NCI-H1436 (cell line): Measurements from ENCODE around the gene CHRNB1.

Source experiments
- DNase-seq: peaks from one replicate; lab custom pipeline; 2025; lab: John Stamatoyannopoulos, UW

The CHRNB1 gene

DNA sequence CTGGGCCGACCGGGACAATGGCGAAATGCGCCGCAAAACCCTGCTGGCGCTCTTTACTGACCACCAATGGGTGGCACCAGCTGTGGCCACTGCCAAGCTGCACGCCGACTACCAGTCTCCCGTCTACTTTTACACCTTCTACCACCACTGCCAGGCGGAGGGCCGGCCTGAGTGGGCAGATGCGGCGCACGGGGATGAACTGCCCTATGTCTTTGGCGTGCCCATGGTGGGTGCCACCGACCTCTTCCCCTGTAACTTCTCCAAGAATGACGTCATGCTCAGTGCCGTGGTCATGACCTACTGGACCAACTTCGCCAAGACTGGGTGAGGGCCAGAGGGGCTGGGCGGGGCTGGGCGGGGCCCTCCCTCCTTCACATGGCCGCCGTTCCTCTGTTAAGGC is 29.1 kb upstream of the CHRNB1 start:
- no peak for DNase-seq

- DNase-seq: no peak
Observed at GRCh38 chr17:7416323-7416722, 28.5 kb upstream of the CHRNB1 start.

DNA sequence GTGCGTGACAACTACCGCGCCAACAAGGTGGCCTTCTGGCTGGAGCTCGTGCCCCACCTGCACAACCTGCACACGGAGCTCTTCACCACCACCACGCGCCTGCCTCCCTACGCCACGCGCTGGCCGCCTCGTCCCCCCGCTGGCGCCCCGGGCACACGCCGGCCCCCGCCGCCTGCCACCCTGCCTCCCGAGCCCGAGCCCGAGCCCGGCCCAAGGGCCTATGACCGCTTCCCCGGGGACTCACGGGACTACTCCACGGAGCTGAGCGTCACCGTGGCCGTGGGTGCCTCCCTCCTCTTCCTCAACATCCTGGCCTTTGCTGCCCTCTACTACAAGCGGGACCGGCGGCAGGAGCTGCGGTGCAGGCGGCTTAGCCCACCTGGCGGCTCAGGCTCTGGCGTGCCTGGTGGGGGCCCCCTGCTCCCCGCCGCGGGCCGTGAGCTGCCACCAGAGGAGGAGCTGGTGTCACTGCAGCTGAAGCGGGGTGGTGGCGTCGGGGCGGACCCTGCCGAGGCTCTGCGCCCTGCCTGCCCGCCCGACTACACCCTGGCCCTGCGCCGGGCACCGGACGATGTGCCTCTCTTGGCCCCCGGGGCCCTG is 27.7 kb upstream of the CHRNB1 start:
- DNase-seq: no peak

GRCh38 chr17:7418472-7419152 is 26.2 kb upstream of the CHRNB1 start:
- no peak for DNase-seq

- no peak for DNase-seq
Observed at GRCh38 chr17:7419819-7420610, 24.8 kb upstream of the CHRNB1 start, which contains the start of gene SPEM1. TSS of gene SPEM1 (plus strand) at chr17:7420324. CDS start at chr17:7420385, 61 bp downstream.

DNA sequence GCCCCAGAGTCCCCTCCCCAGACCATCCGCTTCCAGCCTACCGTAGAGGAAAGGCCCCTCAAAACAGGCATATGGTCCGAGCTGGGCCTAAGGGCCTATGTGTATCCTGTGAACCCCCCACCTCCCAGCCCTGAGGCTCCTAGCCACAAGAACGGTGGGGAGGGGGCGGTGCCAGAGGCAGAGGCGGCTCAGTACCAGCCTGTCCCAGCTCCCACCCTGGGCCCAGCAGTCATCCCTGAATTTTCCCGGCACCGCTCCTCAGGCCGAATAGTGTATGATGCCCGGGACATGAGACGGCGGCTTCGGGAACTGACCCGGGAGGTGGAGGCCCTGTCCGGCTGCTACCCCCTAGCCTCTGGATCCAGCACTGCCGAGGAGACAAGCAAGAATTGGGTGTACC is 23.7 kb upstream of the CHRNB1 start:
- DNase-seq: no peak

DNA sequence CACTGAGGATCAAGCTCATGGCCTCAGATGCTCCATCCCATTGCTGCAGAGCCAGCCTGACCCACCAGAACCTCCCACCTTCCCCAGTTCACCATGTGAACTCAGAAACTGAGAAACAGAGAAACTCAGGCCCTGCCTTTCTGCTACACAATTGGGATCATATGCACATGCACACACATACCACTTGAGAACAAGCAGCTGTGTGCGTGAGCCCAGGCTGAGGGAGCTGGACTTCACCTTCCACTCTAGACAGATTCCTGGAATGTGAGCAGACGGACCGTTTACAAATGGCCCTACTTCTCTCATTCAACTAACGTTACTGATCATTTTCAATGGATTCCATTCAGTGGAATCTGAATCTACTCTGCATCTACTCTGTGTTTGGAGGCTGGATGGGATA is 21.2 kb upstream of the CHRNB1 start:
- no peak for DNase-seq

DNA sequence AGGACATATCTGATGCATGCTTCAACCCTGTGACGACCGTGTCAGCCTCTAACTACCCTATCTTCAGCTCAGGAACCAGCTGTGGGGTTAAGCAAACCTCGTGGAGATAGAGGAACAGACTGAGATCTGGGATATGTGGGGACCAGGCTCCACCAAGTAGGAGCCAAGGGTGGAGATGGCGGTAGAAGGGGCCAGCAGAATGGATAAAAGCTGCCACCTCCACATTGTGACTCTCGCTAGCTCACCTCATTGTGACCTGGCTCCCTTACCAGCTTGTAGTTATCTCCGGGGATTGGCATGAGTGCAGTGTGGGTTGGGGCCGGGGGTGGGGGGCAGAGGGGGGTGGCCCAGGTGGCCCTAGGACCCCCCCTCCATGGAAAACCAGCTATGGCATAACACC is 19.5 kb upstream of the CHRNB1 start, which contains the start of gene SPEM2:
SPEM2 (plus strand) TSS at position 301 of the 400 bp plus-strand sequence; CDS start at position 374, 73 bp downstream.
- no peak for DNase-seq

GRCh38 chr17:7425756-7426155 is 19.1 kb upstream of the CHRNB1 start:
- no peak for DNase-seq

- no peak for DNase-seq
Observed at GRCh38 chr17:7426203-7426863, 18.5 kb upstream of the CHRNB1 start.

- DNase-seq: no peak
Observed at GRCh38 chr17:7426896-7427489, 17.9 kb upstream of the CHRNB1 start.

- DNase-seq: no peak
Observed at GRCh38 chr17:7427549-7427948, 17.3 kb upstream of the CHRNB1 start.

DNA sequence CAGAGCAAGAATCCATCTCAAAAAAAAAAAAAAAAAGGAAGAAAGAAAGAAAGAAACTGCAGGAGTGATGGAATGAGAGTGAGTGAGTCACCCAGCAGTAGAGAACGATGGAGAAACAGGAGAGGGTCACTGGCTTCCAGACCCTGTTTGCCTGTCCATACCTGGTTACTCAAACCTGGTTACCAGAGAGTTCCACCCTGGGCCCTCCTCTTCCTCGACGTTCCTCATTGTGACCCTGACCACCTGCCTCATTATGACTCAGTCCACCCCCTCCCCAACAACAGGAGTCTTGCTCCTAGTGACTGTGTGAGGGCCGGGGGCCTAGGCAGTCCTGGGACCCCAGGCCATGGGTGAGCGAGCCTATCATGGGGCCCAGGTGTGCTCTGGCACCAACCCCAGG is 16.3 kb upstream of the CHRNB1 start, which contains the start of gene SPEM3:
SPEM3 (plus strand) TSS at position 301 of the 400 bp plus-strand sequence; CDS start at position 347, 46 bp downstream.
- DNase-seq: no peak

DNA sequence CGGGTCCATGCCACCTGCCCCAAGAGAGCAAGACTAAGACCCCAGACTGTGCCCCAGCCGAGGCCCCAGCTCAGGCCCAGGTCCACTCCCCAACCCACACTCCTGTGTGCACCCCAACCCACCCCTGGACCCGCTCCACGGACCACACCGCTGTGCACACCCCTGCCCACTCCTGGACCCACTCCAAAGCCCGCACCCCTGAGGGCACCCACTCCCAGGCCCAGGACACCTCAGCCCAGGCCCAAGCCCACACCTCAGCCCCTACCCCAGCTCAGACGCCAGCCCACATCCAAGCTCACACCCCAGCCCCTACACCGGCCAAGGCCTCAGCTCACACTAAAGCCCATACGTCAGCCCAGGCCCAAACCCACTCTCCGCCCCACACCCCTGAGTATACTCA is 15.1 kb upstream of the CHRNB1 start:
- DNase-seq: no peak

DNA sequence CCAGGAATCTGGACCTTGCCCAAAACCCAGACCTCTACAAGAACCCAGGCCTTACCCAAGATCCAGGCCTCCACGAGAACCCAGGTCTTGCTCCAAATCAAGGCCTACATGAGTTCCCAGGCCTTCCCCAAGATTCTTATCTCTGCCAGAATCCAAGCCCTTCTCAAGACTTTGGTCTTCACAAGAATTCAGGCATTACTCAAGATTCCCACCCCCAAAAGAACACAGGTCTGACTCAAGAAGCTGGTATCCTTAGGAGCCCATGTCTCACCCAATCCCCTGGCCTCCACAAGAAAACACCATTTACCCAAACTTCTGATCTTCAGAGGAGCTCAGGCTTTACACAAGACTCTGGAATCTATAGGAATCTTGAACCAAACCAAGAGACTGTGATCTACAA is 13.6 kb upstream of the CHRNB1 start:
- DNase-seq: no peak

DNA sequence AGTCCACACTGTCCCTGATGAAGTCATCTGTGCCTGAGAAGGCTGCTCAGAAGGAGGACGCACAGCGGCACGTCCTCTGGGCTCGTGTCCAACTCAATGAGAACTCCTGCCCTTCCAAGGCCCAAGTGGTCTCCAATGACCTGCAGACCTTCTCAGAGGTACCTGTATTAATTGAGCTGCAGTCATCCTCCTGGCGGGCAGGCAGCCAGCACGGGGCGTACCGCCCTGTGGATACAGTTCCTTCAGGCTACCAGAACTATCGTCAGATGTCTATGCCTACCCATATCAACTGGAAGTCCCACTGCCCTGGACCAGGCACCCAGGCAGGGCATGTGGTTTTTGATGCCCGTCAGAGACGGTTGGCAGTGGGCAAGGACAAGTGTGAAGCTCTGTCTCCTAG is 12.6 kb upstream of the CHRNB1 start:
- no peak for DNase-seq

DNA sequence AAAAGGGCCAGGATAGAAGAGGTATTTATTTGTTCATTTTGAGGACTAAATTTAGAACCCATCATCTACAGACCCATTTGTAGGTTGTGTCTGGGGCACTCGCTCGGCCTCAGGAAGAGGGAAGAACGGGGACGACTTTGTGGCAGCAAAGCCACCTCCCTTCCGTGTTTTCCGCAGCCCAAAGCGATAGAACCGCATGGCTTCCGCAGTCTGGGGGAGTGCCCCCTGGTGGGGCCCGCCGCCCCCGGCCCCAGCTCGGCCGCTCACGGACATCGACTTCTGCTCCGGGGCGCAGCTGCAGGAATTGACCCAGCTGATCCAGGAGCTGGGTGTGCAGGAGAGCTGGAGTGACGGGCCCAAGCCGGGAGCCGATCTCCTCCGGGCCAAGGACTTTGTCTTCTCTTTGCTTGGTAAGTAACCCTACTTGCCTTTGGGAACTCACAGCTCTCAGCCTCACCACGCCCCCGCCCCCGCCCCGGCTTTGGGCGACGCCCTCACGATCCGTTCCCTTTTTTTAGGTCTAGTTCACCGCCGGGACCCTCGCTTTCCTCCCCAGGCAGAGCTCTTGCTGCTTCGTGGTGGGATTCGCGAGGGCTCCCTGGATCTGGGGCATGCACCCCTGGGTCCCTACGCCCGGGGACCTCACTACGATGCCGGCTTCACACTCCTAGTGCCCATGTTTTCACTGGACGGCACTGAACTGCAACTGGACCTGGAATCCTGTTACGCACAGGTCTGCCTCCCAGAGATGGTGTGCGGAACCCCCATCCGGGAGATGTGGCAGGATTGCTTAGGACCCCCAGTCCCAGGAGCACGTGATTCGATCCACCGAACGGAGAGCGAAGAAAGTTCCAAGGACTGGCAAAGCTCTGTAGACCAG is 8.9 kb upstream of the CHRNB1 start:
- DNase-seq: peak; percentile 15

- peak; percentile 67 for DNase-seq
Observed at GRCh38 chr17:7436556-7437368, 8.1 kb upstream of the CHRNB1 start.

- no peak for DNase-seq
Observed at GRCh38 chr17:7437369-7437863, 7.4 kb upstream of the CHRNB1 start.
